GM23338 (cell line): ENCODE results near the gene DOLPP1. TPM values are rescaled to one million over a fixed set of nuclear protein-coding genes. Genes with fewer than 3 reads are reported as not detected.

Experiments
- ATAC-seq: fragments of 200-7000 bp; cut with Tn5 transposase; 3 replicates; pipeline ENCODE4 v1.9.1; 2020
- DNase-seq: peaks from one replicate; pipeline ENCODE4 v3.0.0-alpha.2; 2015; ENCODE audit warnings: low spot score
- H2AFZ ChIP-seq: fragments of 200-600 bp; sonication (generic); 2 replicates; pipeline ENCODE4 v1.8.0; 2016; ENCODE audit warnings: antibody characterized with exemption, mild to moderate bottlenecking, moderate library complexity
- H3F3A ChIP-seq: fragments of 200-600 bp; sonication (generic); replicated peaks from 2 replicates; pipeline ENCODE4 v1.8.0; 2017; ENCODE audit warnings: antibody characterized with exemption, mixed run types, low read depth
- H3K27ac ChIP-seq: fragments of 200-600 bp; sonication (generic); 2 replicates; pipeline ENCODE4 v1.6.1; 2016; ENCODE audit warnings: low read depth
- H3K27me3 ChIP-seq: fragments of 200-600 bp; sonication (generic); 2 replicates; pipeline ENCODE4 v1.8.0; 2016; ENCODE audit warnings: mild to moderate bottlenecking, mixed run types, moderate library complexity; ENCODE audit not compliant: insufficient read depth
- H3K36me3 ChIP-seq: fragments of 200-600 bp; sonication (generic); 2 replicates; pipeline ENCODE4 v1.8.0; 2016; ENCODE audit warnings: mild to moderate bottlenecking; ENCODE audit not compliant: insufficient read depth
- H3K4me1 ChIP-seq: fragments of 200-600 bp; sonication (generic); 2 replicates; pipeline ENCODE4 v1.8.0; 2016; ENCODE audit warnings: mild to moderate bottlenecking, moderate library complexity; ENCODE audit not compliant: insufficient read depth
- H3K4me2 ChIP-seq: fragments of 200-600 bp; sonication (generic); 2 replicates; pipeline ENCODE4 v1.7.1; 2017; ENCODE audit warnings: mixed run types
- H3K4me3 ChIP-seq: fragments of 200-600 bp; sonication (generic); 2 replicates; pipeline ENCODE4 v1.6.1; 2016; ENCODE audit warnings: mixed run types
- H3K79me2 ChIP-seq: fragments of 200-600 bp; sonication (generic); replicated peaks from 2 replicates; pipeline ENCODE4 v1.8.0; 2017; ENCODE audit warnings: mild to moderate bottlenecking; ENCODE audit not compliant: insufficient read depth
- H3K9me2 ChIP-seq: fragments of 200-600 bp; sonication (generic); 2 replicates; pipeline ENCODE4 v1.8.0; 2017; ENCODE audit not compliant: insufficient read depth
- H4K20me1 ChIP-seq: fragments of 200-600 bp; sonication (generic); replicated peaks from 2 replicates; pipeline ENCODE4 v1.8.0; 2017; ENCODE audit warnings: mild to moderate bottlenecking; ENCODE audit not compliant: insufficient read depth
- H3K27ac Mint-ChIP-seq: 2 replicates; pipeline ENCODE4 v1.8.0; 2020; ENCODE audit warnings: inconsistent platforms, mild to moderate bottlenecking, moderate library complexity, mixed read lengths
- H3K27me3 Mint-ChIP-seq: 3 replicates; pipeline ENCODE4 v1.8.0; 2022; ENCODE audit warnings: low read depth, mild to moderate bottlenecking, moderate library complexity, mixed read lengths, inconsistent platforms; ENCODE audit not compliant: insufficient read depth, poor library complexity
- H3K36me3 Mint-ChIP-seq: 3 replicates; pipeline ENCODE4 v1.8.0; 2021; ENCODE audit warnings: low read depth, mild to moderate bottlenecking, inconsistent platforms, moderate library complexity, mixed read lengths
- H3K4me1 Mint-ChIP-seq: 3 replicates; pipeline ENCODE4 v1.8.0; 2020; ENCODE audit warnings: mild to moderate bottlenecking, inconsistent platforms, mixed read lengths
- H3K4me3 Mint-ChIP-seq: 3 replicates; pipeline ENCODE4 v1.8.0; 2021; ENCODE audit warnings: moderate library complexity, mild to moderate bottlenecking, inconsistent platforms, mixed read lengths
- H3K9me3 Mint-ChIP-seq: 3 replicates; pipeline ENCODE4 v1.8.0; 2020; ENCODE audit warnings: moderate library complexity, mild to moderate bottlenecking, inconsistent platforms, mixed read lengths
- CREB1 ChIP-seq: fragments of 250-450 bp; sonication (Bioruptor Pico); IDR thresholded peaks from 2 replicates; pipeline ENCODE4 v1.5.0; 2020; ENCODE audit warnings: low read depth, mild to moderate bottlenecking, moderate library complexity
- CTCF ChIP-seq, 2 experiments: fragments of 200-600 bp in 1 of 2; sonication (generic) in 1 of 2; conservative IDR thresholded peaks; 2 replicates each; pipeline versions ENCODE4 v1.5.1 to v1.6.1; 2016 to 2017; ENCODE audit warnings: antibody characterized with exemption in 2 of 2, low read depth in 2 of 2, mild to moderate bottlenecking in 2 of 2, moderate library complexity in 1 of 2
- EZH2 ChIP-seq: fragments of 200-600 bp; sonication (generic); IDR thresholded peaks from one replicate; pipeline ENCODE4 v1.8.0; 2017; ENCODE audit warnings: antibody characterized with exemption, mild to moderate bottlenecking, low read depth; ENCODE audit not compliant: unreplicated experiment
- JUNB ChIP-seq: IDR thresholded peaks from one replicate; pipeline ENCODE4 v1.6.1; 2016; ENCODE audit warnings: antibody characterized with exemption; ENCODE audit not compliant: unreplicated experiment
- NANOG ChIP-seq: IDR thresholded peaks from 2 replicates; pipeline ENCODE4 v1.6.1; 2016; ENCODE audit warnings: antibody characterized with exemption, borderline replicate concordance
- POLR2AphosphoS5 ChIP-seq: IDR thresholded peaks from 2 replicates; pipeline ENCODE4 v1.6.1; 2016; ENCODE audit warnings: antibody characterized with exemption, low read depth
- STAT1 ChIP-seq: IDR thresholded peaks from one replicate; pipeline ENCODE4 v1.6.1; 2016; ENCODE audit warnings: antibody characterized with exemption; ENCODE audit not compliant: unreplicated experiment
- polyA plus RNA-seq: library from polyadenylated mRNA; unstranded; fragments of >200 nt; fragmentation: Nextera tagmentation; extraction: Ambion mirVana; gene quantifications from 2 replicates; pipeline ENCODE4 v1.2.1, GENCODE V29; 2016
- total RNA-seq: library from RNA; depleted of rRNA; stranded (reverse); fragments of >200 nt; shearing (Covaris generic); gene quantifications from 2 replicates; pipeline ENCODE4 v1.2.3, GENCODE V29; 2014
- TF ChIP-seq, protein P1 (sequence below): fragments of 250-450 bp; sonication (Bioruptor Pico); IDR thresholded peaks from 2 replicates; pipeline ENCODE4 v1.5.0; 2020; ENCODE audit warnings: mild to moderate bottlenecking, moderate library complexity

The DOLPP1 gene
- total and polyA plus RNA-seq, 2 experiments from 2014 or later: 23.3 to 31.9 TPM

GRCh38 chr9:129138476-129139232, 57.7 kb downstream of the DOLPP1 start:
- Histone ChIP-seq H3K36me3 (peaks cover 6% of the 10 kb centered on the region; the same call in 1 of the 2 replicates), H3K79me2 (peaks cover 8% of the 10 kb centered on the region), H3K4me3 (no peak overlapping the region), H2AFZ (no peak overlapping the region), H3K27ac (peak overlapping the region; percentile 79), H3K27me3 (no peaks in the 10 kb centered on the region), H3K9me2 (no peaks in the 10 kb centered on the region), H3K4me2 (no peak overlapping the region), H3K4me1 (peaks cover 35% of the 10 kb centered on the region), H4K20me1 (no peaks in the 10 kb centered on the region), H3F3A (peaks cover 6% of the 10 kb centered on the region)
- Mint-ChIP-seq H3K27me3 (peaks cover 33% of the 10 kb centered on the region), H3K4me1 (peaks cover 51% of the 10 kb centered on the region), H3K27ac (peak overlapping the region; percentile 98), H3K4me3 (peak overlapping the region; percentile 73; the same call in 2 of the 3 replicates), H3K9me3 (no peaks in the 10 kb centered on the region), H3K36me3 (peaks cover 43% of the 10 kb centered on the region)
- TF ChIP-seq CTCF (conservative IDR thresholded peaks at IDR 0.05; ENCODE audit: low read depth in 2 of 2) (no peak), CREB1 (no peak), STAT1 (no peak), JUNB (no peak), EZH2 (no peak), NANOG (no peak), POLR2AphosphoS5 (no peak)
- TF ChIP-seq, protein P1, sequence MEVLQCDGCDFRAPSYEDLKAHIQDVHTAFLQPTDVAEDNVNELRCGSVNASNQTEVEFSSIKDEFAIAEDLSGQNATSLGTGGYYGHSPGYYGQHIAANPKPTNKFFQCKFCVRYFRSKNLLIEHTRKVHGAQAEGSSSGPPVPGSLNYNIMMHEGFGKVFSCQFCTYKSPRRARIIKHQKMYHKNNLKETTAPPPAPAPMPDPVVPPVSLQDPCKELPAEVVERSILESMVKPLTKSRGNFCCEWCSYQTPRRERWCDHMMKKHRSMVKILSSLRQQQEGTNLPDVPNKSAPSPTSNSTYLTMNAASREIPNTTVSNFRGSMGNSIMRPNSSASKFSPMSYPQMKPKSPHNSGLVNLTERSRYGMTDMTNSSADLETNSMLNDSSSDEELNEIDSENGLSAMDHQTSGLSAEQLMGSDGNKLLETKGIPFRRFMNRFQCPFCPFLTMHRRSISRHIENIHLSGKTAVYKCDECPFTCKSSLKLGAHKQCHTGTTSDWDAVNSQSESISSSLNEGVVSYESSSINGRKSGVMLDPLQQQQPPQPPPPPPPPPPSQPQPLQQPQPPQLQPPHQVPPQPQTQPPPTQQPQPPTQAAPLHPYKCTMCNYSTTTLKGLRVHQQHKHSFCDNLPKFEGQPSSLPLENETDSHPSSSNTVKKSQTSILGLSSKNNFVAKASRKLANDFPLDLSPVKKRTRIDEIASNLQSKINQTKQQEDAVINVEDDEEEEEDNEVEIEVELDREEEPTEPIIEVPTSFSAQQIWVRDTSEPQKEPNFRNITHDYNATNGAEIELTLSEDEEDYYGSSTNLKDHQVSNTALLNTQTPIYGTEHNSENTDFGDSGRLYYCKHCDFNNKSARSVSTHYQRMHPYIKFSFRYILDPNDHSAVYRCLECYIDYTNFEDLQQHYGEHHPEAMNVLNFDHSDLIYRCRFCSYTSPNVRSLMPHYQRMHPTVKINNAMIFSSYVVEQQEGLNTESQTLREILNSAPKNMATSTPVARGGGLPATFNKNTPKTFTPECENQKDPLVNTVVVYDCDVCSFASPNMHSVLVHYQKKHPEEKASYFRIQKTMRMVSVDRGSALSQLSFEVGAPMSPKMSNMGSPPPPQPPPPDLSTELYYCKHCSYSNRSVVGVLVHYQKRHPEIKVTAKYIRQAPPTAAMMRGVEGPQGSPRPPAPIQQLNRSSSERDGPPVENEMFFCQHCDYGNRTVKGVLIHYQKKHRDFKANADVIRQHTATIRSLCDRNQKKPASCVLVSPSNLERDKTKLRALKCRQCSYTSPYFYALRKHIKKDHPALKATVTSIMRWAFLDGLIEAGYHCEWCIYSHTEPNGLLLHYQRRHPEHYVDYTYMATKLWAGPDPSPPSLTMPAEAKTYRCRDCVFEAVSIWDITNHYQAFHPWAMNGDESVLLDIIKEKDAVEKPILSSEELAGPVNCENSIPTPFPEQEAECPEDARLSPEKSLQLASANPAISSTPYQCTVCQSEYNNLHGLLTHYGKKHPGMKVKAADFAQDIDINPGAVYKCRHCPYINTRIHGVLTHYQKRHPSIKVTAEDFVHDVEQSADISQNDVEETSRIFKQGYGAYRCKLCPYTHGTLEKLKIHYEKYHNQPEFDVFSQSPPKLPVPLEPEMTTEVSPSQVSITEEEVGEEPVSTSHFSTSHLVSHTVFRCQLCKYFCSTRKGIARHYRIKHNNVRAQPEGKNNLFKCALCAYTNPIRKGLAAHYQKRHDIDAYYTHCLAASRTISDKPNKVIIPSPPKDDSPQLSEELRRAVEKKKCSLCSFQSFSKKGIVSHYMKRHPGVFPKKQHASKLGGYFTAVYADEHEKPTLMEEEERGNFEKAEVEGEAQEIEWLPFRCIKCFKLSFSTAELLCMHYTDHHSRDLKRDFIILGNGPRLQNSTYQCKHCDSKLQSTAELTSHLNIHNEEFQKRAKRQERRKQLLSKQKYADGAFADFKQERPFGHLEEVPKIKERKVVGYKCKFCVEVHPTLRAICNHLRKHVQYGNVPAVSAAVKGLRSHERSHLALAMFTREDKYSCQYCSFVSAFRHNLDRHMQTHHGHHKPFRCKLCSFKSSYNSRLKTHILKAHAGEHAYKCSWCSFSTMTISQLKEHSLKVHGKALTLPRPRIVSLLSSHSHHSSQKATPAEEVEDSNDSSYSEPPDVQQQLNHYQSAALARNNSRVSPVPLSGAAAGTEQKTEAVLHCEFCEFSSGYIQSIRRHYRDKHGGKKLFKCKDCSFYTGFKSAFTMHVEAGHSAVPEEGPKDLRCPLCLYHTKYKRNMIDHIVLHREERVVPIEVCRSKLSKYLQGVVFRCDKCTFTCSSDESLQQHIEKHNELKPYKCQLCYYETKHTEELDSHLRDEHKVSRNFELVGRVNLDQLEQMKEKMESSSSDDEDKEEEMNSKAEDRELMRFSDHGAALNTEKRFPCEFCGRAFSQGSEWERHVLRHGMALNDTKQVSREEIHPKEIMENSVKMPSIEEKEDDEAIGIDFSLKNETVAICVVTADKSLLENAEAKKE (CRISPR knock-in tag): no peak
- no peak for DNase-seq
- ATAC-seq: no peak
